ENCODE results near the gene KLHL35. TPM values are rescaled to one million over a fixed set of nuclear protein-coding genes. Genes with fewer than 3 reads are reported as not detected.

Gene KLHL35
- total RNA-seq, 1 donor from 2014 or later, result 2.3 TPM

DNA sequence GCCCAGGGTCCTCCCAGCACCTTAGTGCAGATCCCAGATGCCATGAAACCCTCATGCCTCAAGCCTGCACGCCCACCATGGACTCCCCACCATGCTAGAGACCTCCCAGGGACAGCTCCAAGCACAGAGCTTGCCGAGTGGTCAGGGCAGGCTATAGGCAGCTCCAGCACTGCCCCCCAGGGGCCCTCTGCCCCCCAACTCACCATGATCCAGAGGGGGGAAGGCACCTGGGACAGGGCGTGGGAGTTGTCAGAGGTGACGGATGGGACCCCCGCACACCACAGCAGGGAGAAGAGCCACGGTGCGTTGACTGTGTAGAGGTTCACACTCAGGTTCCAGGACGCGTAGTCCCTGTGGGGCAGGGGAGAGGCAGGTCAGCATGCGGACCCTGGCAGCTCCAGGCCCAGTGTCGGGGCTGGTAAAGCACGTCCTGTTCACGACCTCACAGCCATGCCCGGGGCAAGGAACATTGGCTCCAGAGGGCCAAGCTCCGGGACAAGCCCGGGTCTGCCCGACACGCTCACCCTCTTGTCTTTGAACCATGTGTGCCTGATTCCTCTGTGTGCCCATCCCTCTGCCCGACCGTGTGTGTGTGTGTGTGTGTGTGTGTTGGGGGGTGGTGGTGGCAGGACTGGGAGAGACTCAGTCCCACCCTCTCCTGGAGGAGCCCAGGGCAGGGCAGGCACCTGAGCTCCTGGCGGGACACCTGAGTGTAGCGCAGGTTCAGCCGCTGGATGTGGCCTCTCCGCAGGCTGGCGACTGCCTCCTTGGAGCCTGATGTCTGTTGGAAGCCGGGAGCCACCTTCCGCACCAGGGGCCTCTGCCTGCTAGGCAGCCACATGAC, 8.2 kb upstream of the KLHL35 start:
- Mint-ChIP-seq H3K36me3 (ENCODE audit: unreplicated experiment) (no peaks in the 10 kb centered on the region), H3K27me3 (ENCODE audit: unreplicated experiment) (no peaks in the 10 kb centered on the region), H3K4me3 (ENCODE audit: unreplicated experiment) (no peak overlapping the region), H3K4me1 (ENCODE audit: unreplicated experiment) (no peaks in the 10 kb centered on the region), H3K27ac (ENCODE audit: unreplicated experiment) (no peak overlapping the region), H3K9me3 (ENCODE audit: unreplicated experiment) (no peaks in the 10 kb centered on the region)
- TF ChIP-seq, protein P1, sequence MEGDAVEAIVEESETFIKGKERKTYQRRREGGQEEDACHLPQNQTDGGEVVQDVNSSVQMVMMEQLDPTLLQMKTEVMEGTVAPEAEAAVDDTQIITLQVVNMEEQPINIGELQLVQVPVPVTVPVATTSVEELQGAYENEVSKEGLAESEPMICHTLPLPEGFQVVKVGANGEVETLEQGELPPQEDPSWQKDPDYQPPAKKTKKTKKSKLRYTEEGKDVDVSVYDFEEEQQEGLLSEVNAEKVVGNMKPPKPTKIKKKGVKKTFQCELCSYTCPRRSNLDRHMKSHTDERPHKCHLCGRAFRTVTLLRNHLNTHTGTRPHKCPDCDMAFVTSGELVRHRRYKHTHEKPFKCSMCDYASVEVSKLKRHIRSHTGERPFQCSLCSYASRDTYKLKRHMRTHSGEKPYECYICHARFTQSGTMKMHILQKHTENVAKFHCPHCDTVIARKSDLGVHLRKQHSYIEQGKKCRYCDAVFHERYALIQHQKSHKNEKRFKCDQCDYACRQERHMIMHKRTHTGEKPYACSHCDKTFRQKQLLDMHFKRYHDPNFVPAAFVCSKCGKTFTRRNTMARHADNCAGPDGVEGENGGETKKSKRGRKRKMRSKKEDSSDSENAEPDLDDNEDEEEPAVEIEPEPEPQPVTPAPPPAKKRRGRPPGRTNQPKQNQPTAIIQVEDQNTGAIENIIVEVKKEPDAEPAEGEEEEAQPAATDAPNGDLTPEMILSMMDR (IDR thresholded peaks at IDR 0.05), result no peak
- DNase-seq (ENCODE audit: extremely low spot score, unreplicated experiment), result no peak

DNA sequence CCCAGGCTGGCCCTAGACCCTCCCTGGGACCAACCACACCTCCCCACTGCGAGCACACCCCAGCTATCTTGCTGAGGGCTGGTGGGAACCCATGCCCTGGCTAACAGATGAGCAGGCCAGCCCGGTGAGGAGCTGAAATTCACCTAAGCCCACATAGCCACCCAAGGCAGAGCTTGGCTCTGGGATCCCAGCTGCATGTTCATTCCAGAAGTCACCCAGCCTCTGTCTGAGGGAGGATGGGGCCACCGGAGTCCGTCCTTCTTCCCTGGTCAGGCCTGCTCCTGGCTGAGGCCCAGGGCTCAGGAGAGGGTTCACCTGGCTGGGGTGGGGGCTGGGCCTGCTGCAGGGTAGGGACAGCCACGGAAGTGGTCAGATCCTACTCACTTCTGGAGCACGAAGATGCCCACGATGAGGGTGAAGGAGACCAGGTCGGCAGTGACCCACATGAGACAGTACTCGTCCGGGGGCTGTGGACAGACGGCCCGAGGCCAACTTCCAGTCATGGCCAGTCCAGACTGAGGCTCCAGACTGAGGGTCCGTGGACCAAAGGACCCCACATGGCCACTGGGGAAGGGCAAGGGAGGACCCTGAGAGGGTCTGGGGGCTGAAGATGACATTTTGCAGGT, 6.6 kb upstream of the KLHL35 start:
- no peaks in the 10 kb centered on the region for H3K27me3 Mint-ChIP-seq (ENCODE audit: unreplicated experiment)
- DNase-seq (ENCODE audit: extremely low spot score, unreplicated experiment), result no peak
- TF ChIP-seq, protein P1 (IDR thresholded peaks at IDR 0.05), result no peak
- no peaks in the 10 kb centered on the region for H3K4me1 Mint-ChIP-seq (ENCODE audit: unreplicated experiment)
- no peak overlapping the region for H3K4me3 Mint-ChIP-seq (ENCODE audit: unreplicated experiment)
- no peaks in the 10 kb centered on the region for H3K9me3 Mint-ChIP-seq (ENCODE audit: unreplicated experiment)
- H3K36me3 Mint-ChIP-seq (ENCODE audit: unreplicated experiment), result no peaks in the 10 kb centered on the region
- no peak overlapping the region for H3K27ac Mint-ChIP-seq (ENCODE audit: unreplicated experiment)

DNA sequence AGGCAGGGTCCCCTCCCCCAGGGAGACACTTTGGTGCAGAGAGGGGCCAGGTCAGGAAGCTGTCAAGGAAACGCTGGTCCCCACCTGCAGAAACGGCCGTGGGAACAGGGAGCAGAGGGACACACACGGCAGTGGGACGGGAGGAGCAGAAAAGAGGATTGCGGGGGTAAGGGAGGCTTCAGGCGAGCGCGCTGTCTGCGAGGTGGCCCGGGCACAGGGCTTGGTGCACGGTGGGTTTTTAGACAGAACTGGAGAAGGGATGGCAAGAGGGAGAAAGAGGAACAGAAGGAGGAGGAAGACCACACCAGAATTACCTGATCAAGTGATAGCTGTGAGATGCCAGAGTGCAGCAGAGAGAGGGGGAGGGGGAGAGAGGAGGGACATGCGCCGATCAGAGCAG, 6.0 kb upstream of the KLHL35 start:
- TF ChIP-seq, protein P1 (IDR thresholded peaks at IDR 0.05), result no peak
- Mint-ChIP-seq H3K9me3 (ENCODE audit: unreplicated experiment) (no peaks in the 10 kb centered on the region), H3K4me1 (ENCODE audit: unreplicated experiment) (no peaks in the 10 kb centered on the region), H3K27ac (ENCODE audit: unreplicated experiment) (no peak overlapping the region), H3K27me3 (ENCODE audit: unreplicated experiment) (no peaks in the 10 kb centered on the region), H3K4me3 (ENCODE audit: unreplicated experiment) (no peak overlapping the region), H3K36me3 (ENCODE audit: unreplicated experiment) (no peaks in the 10 kb centered on the region)
- no peak for DNase-seq (ENCODE audit: extremely low spot score, unreplicated experiment)

DNA sequence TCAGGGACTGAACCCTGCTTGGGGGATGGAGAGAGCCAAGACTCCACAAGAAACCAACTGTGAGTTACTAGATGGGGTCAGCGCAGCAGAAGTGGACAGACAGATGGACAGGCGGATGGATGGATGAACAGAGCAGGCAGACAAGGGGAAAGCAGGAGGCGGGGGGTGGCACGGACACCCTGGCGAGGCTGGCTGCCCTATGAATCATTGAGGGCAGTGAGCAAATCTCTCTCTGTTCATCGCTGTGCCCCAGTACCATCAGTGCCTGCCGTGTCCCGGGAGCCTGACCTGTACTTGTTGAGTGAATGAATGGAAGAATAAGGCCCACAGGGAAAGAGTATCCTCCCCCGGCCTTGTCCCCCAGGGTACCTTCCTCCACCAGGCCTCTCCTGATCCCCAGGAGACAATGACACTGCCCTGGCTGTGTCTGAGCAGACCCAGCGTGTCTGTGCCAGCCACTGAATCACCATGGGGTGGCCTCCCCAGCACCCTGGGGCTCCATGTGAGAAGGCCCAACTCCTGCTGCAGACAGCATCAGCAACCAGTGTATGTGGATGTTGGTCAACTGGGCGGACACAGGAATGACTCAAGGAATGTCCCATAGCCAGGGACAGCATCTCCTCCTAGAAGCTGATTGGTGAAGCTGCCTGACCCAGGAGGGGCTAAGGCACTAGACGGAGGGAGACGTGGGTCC, 5.1 kb upstream of the KLHL35 start:
- no peak for DNase-seq (ENCODE audit: extremely low spot score, unreplicated experiment)
- no peaks in the 10 kb centered on the region for H3K4me1 Mint-ChIP-seq (ENCODE audit: unreplicated experiment)
- TF ChIP-seq, protein P1 (IDR thresholded peaks at IDR 0.05), result no peak
- H3K27ac Mint-ChIP-seq (ENCODE audit: unreplicated experiment), result no peak overlapping the region
- no peak overlapping the region for H3K4me3 Mint-ChIP-seq (ENCODE audit: unreplicated experiment)
- H3K27me3 Mint-ChIP-seq (ENCODE audit: unreplicated experiment), result peaks cover 2% of the 10 kb centered on the region
- H3K9me3 Mint-ChIP-seq (ENCODE audit: unreplicated experiment), result no peaks in the 10 kb centered on the region
- no peaks in the 10 kb centered on the region for H3K36me3 Mint-ChIP-seq (ENCODE audit: unreplicated experiment)

DNA sequence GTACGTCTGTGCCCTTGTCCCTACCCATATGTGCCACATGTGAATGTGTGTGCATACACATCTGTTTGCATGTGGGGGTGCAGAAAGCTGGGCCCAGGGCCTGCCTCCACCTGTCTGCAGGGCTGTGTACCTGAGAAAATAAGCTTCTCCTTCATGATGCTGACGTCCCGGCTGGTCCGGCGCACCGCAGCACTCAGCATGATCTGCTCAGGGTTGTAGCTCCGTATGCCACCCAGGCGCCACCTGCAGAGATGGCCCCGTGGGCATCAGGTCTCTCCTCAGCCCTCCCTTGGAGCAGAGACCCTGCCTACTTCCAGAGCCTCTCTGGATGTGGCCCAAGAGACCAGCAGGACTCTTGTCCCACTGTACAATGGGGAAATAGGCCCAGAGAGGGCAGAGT, 3.8 kb upstream of the KLHL35 start:
- Mint-ChIP-seq H3K27me3 (ENCODE audit: unreplicated experiment) (peaks cover 12% of the 10 kb centered on the region), H3K4me3 (ENCODE audit: unreplicated experiment) (no peak overlapping the region), H3K9me3 (ENCODE audit: unreplicated experiment) (no peaks in the 10 kb centered on the region), H3K36me3 (ENCODE audit: unreplicated experiment) (no peaks in the 10 kb centered on the region), H3K27ac (ENCODE audit: unreplicated experiment) (no peak overlapping the region), H3K4me1 (ENCODE audit: unreplicated experiment) (peaks cover 1% of the 10 kb centered on the region)
- TF ChIP-seq, protein P1 (IDR thresholded peaks at IDR 0.05), result no peak
- no peak for DNase-seq (ENCODE audit: extremely low spot score, unreplicated experiment)
